ENCODE measurements around the gene GPX6.
"Not testable (repeated sequence)": the region's sequence is repeated elsewhere in the genome, so short reads cannot be mapped to it uniquely, and the experiment has no call there.

GPX6 gene

DNA sequence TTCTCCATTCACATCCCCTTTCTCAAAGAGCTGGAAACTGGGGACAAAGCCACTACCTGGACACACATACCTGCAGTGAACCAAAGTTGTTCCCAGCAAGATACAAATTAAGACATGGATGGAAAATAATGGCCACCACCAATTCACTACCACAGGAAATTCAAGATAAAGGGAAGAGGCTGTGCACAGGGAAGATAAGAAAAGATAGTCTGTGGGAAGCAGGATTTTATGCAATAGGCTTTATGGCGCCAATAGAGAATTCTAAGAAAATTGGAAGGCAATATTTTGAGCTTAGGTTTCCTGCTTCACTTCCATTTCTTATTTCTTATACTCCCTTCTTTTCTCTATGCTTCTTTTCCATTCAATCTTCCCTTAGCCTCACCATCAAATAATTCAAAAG lies 9.9 kb downstream of the GPX6 start:
- Mint-ChIP-seq H3K36me3 (no peaks in the 10 kb centered on the region), H3K4me3 (no peak overlapping the region), H3K9me3 (peaks cover 0 to 3% of the 10 kb centered on the region in 2 donors), H3K27ac (no peak overlapping the region), H3K4me1 (no peaks in the 10 kb centered on the region), H3K27me3 (peaks cover 14 to 21% of the 10 kb centered on the region in 2 donors)
- ATAC-seq (replicated peaks): no peak
- DNase-seq: no peak

DNA sequence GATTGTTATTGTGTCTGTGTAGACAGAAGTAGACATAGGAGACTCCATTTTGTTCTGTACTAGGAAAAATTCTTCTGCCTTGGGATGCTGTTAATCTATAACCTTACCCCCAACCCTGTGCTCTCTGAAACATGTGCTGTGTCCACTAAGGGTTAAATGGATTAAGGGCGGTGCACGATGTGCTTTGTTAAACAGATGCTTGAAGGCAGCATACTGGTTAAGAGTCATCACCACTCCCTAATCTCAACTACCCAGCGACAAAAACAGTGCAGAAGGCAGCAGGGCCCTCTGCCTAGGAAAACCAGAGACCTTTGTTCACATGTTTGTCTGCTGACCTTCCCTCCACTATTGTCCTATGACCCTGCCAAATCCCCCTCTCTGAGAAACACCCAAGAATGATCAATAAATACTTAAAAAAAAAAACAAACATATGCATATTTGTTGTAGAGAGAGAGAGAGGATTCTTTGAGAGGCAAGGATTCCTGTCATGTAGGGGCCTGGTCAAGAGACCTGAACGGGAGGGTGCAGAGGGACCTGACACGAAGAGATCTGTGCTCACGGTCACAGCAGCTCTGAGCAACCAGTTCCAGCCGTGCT lies 12.8 kb downstream of the GPX6 start:
- ATAC-seq (replicated peaks); H3K9me3 Mint-ChIP-seq; H3K27ac Mint-ChIP-seq; DNase-seq; H3K4me3 Mint-ChIP-seq; H3K4me1 Mint-ChIP-seq; H3K36me3 Mint-ChIP-seq: not testable (repeated sequence)
- H3K27me3 Mint-ChIP-seq: peaks cover 20 to 21% of the 10 kb centered on the region in 2 donors

DNA sequence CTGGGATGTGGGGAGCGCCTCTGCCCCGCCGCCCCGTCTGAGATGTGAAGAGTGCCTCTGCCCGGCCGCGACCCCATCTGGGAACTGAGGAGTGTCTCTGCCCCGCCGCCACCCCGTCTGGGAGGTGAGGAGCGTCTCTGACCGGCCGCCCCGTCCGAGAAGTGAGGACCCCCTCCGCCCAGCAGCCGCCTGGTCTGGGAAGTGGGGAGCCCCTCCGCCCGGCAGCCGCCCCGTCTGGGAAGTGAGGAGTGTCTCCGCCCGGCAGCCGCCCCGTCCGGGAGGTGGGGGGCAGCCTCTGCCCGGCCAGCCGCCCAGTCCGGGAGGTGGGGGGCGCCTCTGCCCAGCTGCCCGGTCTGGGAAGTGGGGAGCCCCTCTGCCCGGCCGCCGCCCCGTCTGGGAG lies 13.5 kb downstream of the GPX6 start:
- not testable (repeated sequence) for H3K9me3 Mint-ChIP-seq; H3K36me3 Mint-ChIP-seq; ATAC-seq (replicated peaks); DNase-seq; H3K4me3 Mint-ChIP-seq; H3K4me1 Mint-ChIP-seq; H3K27ac Mint-ChIP-seq
- H3K27me3 Mint-ChIP-seq: peaks cover 20% of the 10 kb centered on the region in 2 donors

DNA sequence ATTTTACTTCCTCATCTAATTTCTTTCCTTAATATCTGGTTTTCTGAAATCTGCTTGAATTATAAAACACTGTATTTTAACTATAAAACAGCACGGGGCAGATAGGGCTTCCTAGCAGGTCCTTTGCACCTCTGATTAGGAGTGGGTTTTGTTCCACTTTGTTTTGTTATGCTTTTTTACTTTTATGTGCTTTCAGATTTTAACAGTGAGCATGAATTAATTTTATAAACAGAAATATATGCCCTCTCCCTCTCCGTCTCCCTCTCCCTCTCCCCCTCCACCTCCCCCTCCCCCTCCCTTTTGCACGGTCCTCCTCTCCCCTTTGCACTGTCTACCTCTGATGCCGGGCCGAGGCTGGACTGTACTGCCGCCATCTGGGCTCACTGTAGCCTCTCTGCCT lies 14.3 kb downstream of the GPX6 start:
- Mint-ChIP-seq H3K27ac (no peak overlapping the region), H3K4me3 (no peak overlapping the region), H3K27me3 (peaks cover 19 to 28% of the 10 kb centered on the region in 2 donors), H3K9me3 (peaks cover 0 to 3% of the 10 kb centered on the region in 2 donors), H3K4me1 (no peaks in the 10 kb centered on the region), H3K36me3 (no peaks in the 10 kb centered on the region)
- DNase-seq: no peak
- no peak for ATAC-seq (replicated peaks)

DNA sequence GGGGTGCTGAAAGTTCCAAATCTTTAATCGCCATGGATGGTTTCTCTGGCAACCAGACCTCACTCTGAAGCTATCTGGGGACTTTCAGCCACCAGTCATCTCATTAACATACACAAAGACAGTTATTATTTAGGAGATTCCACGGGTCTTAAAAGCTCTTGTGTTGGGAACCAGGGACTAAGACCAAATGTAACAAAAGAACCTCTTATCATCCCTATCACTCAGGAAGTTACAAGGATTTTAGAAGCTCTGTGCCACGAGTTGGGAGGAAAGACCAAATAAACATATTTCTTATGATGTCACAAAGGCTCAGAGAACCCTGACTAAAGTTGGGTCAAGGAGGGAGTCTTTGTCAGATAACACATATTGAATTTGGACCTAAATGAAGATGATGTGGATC lies 17.7 kb downstream of the GPX6 start:
- no peaks in the 10 kb centered on the region for H3K4me1 Mint-ChIP-seq
- H3K27ac Mint-ChIP-seq: no peak overlapping the region
- ATAC-seq (replicated peaks) (no peak), DNase-seq (no peak)
- no peaks in the 10 kb centered on the region for H3K36me3 Mint-ChIP-seq
- no peak overlapping the region for H3K4me3 Mint-ChIP-seq
- H3K9me3 Mint-ChIP-seq: peaks cover 0 to 3% of the 10 kb centered on the region in 2 donors
- peaks cover 24 to 38% of the 10 kb centered on the region in 2 donors for H3K27me3 Mint-ChIP-seq

DNA sequence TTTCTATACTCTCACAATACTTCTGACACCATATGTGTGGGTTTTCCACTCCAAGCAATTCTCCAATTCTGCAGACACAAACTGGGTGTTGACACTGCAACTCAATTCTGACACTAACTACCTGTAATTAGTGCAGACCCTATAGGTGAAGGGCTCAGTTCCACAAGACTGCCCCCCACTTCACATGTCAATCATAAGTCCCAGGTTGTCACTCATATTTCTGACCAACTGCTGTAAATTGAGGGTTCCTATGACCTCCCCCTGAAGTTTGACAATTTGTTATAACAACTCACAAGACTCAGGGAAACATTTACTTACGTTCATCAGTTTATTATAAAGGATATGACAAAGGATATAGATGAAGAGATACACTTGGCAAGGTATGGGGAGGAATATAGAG lies 18.3 kb downstream of the GPX6 start:
- DNase-seq: no peak
- no peak overlapping the region for H3K27ac Mint-ChIP-seq
- H3K4me1 Mint-ChIP-seq: no peaks in the 10 kb centered on the region
- peaks cover 30 to 42% of the 10 kb centered on the region in 2 donors for H3K27me3 Mint-ChIP-seq
- H3K9me3 Mint-ChIP-seq: peaks cover 0 to 3% of the 10 kb centered on the region in 2 donors
- H3K36me3 Mint-ChIP-seq: no peaks in the 10 kb centered on the region
- no peak for ATAC-seq (replicated peaks)
- no peak overlapping the region for H3K4me3 Mint-ChIP-seq

DNA sequence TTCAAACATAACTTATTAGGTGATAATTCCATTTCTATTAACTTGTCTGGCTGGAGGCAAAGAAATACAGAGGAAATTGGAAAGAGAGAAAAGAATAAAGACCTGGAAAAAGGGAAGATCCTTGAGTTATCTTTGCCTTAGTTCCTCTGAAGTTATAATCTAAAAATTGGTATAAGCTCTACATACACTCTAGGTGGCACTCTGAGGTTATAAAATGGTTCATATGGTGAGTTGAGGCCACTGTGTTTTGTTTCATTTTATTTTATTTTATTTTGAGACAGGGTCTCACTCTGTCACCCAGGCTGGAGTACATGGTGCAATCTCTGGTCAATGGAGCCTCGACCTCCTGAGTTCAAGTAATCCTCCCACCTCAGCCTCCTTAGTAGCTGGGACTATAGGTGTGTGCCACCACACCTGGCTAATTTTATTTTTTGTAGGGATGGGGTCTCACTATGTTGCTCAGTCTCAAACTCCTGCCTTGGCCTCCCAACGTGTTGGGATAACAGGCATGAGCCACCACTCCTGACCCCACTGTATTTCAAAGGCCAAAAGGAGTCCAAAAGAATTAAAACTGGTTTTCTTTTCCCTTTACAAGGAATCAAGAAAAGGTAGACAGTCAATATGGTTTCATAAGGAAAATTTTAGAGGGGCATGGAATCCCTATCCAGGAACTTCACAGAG lies 19.4 kb downstream of the GPX6 start:
- no peak for DNase-seq
- Mint-ChIP-seq H3K27me3 (peaks cover 40 to 52% of the 10 kb centered on the region in 2 donors), H3K4me1 (peaks cover 8 to 9% of the 10 kb centered on the region in 2 donors), H3K4me3 (no peak overlapping the region), H3K27ac (no peak overlapping the region), H3K36me3 (no peaks in the 10 kb centered on the region), H3K9me3 (peaks cover 0 to 2% of the 10 kb centered on the region in 2 donors)
- no peak for ATAC-seq (replicated peaks)

DNA sequence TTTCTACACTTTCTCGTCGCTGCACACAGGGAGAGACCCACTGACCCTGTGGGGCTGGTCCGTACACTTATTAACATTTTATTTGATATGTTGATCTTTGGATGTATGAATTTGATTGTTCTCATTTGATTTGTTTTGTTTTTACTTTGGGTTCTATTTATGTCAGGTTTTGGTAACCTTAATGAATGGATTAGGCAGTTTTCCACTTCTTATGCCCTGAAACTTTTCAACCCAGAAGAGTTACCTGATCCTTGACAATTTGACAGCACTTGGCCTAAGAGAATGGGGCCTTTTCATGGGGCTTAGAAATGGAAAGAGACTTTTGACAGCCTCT lies 23.6 kb downstream of the GPX6 start:
- peaks cover 18 to 28% of the 10 kb centered on the region in 2 donors for H3K4me1 Mint-ChIP-seq

DNA sequence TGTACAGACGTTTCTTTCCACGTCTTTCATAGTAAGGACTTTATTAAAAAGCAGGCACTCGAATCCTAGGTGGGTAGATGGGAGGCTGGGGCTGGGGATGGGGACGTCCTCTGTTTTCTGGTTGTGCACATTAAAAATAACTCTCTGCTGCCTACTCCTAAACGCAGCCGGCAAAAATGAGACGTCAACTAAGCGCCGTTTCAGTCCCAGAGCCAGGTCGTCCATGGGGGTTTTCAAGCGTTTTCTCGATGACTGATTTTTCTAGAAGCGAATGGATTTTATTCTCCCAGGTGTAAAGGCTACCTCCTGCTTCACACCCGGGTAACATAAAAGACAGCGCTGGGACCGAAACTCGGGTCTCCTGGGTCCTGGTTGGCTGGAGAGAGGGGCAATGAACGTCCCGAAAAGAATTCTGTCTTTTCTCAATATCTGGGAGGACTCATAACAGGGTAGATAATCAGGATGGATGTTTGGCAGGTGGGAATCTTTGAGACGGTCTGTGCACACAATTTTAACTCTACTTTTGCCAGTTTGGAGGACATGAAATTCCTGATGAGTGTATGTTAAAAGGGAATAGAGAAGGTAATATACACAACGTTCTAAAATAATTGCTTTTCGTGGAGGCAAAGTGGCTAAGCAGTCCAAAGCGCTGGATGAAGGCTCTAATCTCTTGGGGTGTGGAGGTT lies 25.2 kb downstream of the GPX6 start:
- Mint-ChIP-seq H3K36me3 (no peaks in the 10 kb centered on the region), H3K9me3 (peaks cover 0 to 7% of the 10 kb centered on the region in 2 donors), H3K4me1 (peaks cover 18 to 28% of the 10 kb centered on the region in 2 donors), H3K4me3 (peak overlapping the region; percentile 77 to 80), H3K27me3 (peaks cover 70 to 84% of the 10 kb centered on the region in 2 donors), H3K27ac (peak overlapping the region; percentile 79)
- ATAC-seq (replicated peaks) (peak in 1 of 2 donors; percentile 17), DNase-seq (no peak)

More for the DNA sequence above, 23.6 kb downstream of the GPX6 start:
- H3K27ac Mint-ChIP-seq: peak overlapping the region; percentile 38
- ATAC-seq (replicated peaks) (no peak), DNase-seq (no peak)
- H3K36me3 Mint-ChIP-seq: no peaks in the 10 kb centered on the region
- H3K9me3 Mint-ChIP-seq: peaks cover 0 to 2% of the 10 kb centered on the region in 2 donors
- peak overlapping the region in 1 of 2 donors; percentile 4 for H3K4me3 Mint-ChIP-seq
- peaks cover 68 to 83% of the 10 kb centered on the region in 2 donors for H3K27me3 Mint-ChIP-seq

DNA sequence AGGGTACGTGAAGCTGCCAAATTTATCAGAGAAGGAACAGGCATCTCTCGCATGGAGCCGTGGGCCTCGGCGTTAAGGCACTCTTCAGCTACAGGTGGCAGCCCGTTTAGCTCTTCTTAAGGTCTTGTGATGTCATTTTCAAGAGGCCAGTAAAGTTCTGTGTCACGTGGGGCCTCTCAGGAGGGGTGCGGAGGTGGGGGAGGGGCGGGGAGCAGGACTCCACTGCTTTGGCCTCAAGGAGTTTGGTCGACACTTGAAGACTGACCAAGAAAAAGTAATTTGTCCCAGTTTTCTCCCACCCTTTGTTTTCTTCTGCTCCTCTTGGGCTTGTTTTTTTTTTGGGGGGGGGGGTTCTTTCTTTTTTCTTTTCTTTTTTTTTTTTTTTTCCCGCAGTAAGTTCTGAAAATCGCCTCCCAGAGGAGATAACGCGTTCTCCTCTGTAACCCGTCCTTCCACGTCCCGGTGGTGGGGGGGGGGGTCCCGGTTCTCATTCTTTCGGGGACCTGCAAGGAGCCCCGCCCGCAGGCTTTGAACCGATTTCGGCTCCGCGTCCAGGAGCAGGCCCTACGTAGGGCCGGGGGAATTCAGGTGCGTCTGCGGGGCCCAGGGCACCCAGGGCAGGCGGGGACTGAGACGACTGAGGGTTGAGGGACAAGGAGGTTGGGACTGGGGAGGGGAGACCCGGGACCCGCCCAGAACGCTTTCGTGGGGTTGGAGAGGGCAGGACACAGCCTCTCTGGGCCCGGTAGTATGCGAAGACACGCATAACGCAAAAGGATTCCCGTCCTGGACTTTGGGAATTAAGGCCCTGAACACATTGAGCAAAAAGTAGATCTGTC lies 26.0 kb downstream of the GPX6 start:
- Mint-ChIP-seq H3K4me1 (peaks cover 18 to 28% of the 10 kb centered on the region in 2 donors), H3K36me3 (no peaks in the 10 kb centered on the region), H3K27me3 (peaks cover 73 to 81% of the 10 kb centered on the region in 2 donors), H3K9me3 (peaks cover 0 to 11% of the 10 kb centered on the region in 2 donors), H3K4me3 (peak overlapping the region; percentile 77 to 80), H3K27ac (peak overlapping the region; percentile 79)
- peak; percentile 62 to 83 for ATAC-seq (replicated peaks)
- peak; percentile 29 for DNase-seq

DNA sequence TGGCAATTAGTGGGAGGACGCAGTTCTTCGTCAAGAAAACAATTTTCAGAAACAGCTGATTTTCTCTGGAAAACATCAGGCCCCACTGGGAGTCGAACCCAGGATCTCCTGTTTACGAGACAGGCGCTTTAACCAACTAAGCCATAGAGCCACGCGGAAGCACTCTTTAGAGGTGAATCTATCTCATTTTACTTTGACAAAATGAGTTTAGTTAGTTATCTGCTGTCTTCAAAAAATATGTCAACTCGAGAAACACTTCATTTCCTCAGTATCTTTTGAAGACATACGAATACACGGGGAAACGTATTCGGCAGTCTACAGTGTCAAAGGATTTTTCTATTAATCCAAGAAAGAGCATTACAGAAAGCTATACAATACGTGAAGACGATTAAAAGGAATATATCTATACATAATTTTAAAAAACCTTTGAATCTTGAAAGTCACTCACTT lies 26.7 kb downstream of the GPX6 start:
- Mint-ChIP-seq H3K36me3 (no peaks in the 10 kb centered on the region), H3K9me3 (peaks cover 0 to 11% of the 10 kb centered on the region in 2 donors), H3K27me3 (peaks cover 70 to 80% of the 10 kb centered on the region in 2 donors), H3K4me1 (peaks cover 18 to 28% of the 10 kb centered on the region in 2 donors), H3K4me3 (peak overlapping the region; percentile 77 to 80), H3K27ac (peak overlapping the region; percentile 93)
- DNase-seq: peak; percentile 11
- ATAC-seq (replicated peaks): peak in 1 of 2 donors; percentile 44

DNA sequence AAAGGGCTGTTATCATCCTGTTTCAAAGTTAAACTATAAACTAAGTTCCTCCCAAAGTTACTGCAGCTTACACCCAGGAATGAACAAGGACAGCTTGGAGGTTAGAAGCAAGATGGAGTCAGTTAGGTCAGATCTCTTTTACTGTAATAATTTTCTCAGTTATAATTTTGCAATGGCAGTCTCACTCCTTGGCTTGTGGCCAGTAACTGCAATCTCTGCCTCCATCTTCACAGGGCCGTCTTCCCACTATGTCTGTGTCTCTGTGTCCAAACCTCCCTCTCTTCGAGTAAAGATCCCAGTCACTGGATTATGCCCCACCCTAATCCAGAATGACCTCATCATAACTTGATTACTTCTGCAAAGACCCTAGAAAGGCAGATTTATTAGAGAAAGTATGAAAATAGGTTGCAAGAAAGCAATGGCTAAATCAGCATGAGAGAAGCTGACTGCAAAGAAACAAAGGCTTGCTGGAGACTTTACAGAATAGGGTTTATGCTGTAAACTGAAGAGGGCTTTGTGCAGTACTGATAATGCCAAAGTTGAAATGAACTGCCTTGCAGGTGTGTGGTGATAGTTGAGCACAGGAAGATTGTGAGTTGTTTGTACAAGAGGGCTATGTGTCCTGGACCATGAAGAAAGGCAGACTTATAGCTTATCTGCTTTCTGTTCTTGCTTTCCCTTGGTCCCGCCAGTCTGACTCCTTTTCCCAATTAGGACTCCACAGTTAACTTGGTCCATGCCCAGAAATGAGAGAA lies 28.4 kb downstream of the GPX6 start:
- Mint-ChIP-seq H3K36me3 (no peaks in the 10 kb centered on the region), H3K27ac (no peak overlapping the region), H3K4me1 (peaks cover 17 to 28% of the 10 kb centered on the region in 2 donors), H3K27me3 (peaks cover 69 to 79% of the 10 kb centered on the region in 2 donors), H3K9me3 (peaks cover 0 to 11% of the 10 kb centered on the region in 2 donors), H3K4me3 (no peak overlapping the region)
- DNase-seq (no peak), ATAC-seq (replicated peaks) (no peak)

DNA sequence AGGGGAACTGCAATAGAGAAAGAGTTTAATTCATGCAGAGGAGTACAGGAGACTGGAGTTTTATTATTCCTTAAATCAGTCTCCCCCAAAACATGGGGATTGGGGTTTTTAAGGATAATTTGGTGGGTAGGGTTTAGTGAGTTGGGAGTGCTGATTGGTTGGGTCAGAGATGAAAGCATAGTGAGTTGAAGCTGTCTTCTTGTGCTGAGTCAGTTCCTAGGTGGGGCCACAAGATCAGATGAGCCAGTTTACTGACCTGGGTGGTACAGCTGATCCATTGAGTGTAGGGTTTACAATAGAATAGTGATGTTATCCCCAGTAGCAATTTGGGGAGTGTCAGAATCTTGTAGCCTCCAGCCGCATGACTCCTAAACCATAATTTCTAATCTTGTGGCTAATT lies 29.1 kb downstream of the GPX6 start:
- no peak for DNase-seq
- no peak for ATAC-seq (replicated peaks)
- Mint-ChIP-seq H3K4me1 (peaks cover 10 to 23% of the 10 kb centered on the region in 2 donors), H3K9me3 (peaks cover 0 to 9% of the 10 kb centered on the region in 2 donors), H3K36me3 (no peaks in the 10 kb centered on the region), H3K4me3 (no peak overlapping the region), H3K27me3 (peaks cover 69 to 78% of the 10 kb centered on the region in 2 donors), H3K27ac (no peak overlapping the region)

Data from stimulated activated naive B cell treated with anti-CD40 and anti-IgM and Interleukin-4, amounts not matched to agents 10 μg/mL and 1 μg/mL and 100 μg/mL, for 72 hours (primary cell).